Sigmoid colon (tissue), 7 donors: Measurements from ENCODE around the gene UGT1A7. TPM values are rescaled to one million over a fixed set of nuclear protein-coding genes. Genes with fewer than 3 reads are reported as not detected.

Source experiments
- DNase-seq: peaks from one replicate; pipeline ENCODE4 v3.0.0-alpha.2; 2019
- H3K27ac ChIP-seq, 4 donors: fragments of 200-600 bp; sonication (generic); one replicate each; pipeline ENCODE4 v1.5.1; 2016 to 2019; ENCODE audit warnings: mild to moderate bottlenecking in 1 of 4
- H3K27me3 ChIP-seq, 3 donors: fragments of 200-600 bp; sonication (generic); one replicate each; pipeline ENCODE4 v1.5.1; 2019; ENCODE audit warnings: mild to moderate bottlenecking in 1 of 3
- H3K36me3 ChIP-seq, 4 donors: fragments of 200-600 bp; sonication (generic); one replicate each; pipeline ENCODE4 v1.5.1; 2016 to 2019
- H3K4me1 ChIP-seq, 4 donors: fragments of 200-600 bp; sonication (generic); one replicate each; pipeline ENCODE4 v1.5.1; 2017 to 2019
- H3K4me3 ChIP-seq, 4 donors: fragments of 200-600 bp; sonication (generic); one replicate each; pipeline ENCODE4 v1.5.1; 2017 to 2019; ENCODE audit warnings: mild to moderate bottlenecking in 2 of 4, moderate library complexity in 1 of 4
- H3K9me3 ChIP-seq, 4 donors: fragments of 200-600 bp in 3 of 4; sonication (generic) in 3 of 4; one replicate each; pipeline versions ENCODE4 v1.5.1 to v1.6.1; 2013 to 2019
- CTCF ChIP-seq, 4 experiments: fragments of 450-650 bp in 3 of 4; fragments of 200-600 bp in 1 of 4; IDR thresholded peaks; one replicate each; pipeline ENCODE4 v1.5.1; 2016 to 2019; ENCODE audit warnings: antibody characterized with exemption in 4 of 4, mild to moderate bottlenecking in 3 of 4, moderate library complexity in 2 of 4
- EP300 ChIP-seq, 4 donors: sonication (generic); formaldehyde crosslinking; IDR thresholded peaks; one replicate each; pipeline ENCODE4 v1.6.1; 2017; ENCODE audit warnings: antibody characterized with exemption in 4 of 4
- POLR2A ChIP-seq, 2 donors: fragments of 450-650 bp; IDR thresholded peaks; one replicate each; pipeline ENCODE4 v1.6.1; 2016; ENCODE audit warnings: antibody characterized with exemption in 2 of 2, mild to moderate bottlenecking in 2 of 2, moderate library complexity in 2 of 2
- POLR2AphosphoS5 ChIP-seq, 4 donors: sonication (generic); formaldehyde crosslinking; IDR thresholded peaks; one replicate each; pipeline ENCODE4 v1.6.1; 2017; ENCODE audit warnings: antibody characterized with exemption in 4 of 4
- WGBS, 2 donors: extraction: QIAGEN DNeasy Blood & Tissue Kit; methylation state at CpG; one replicate each; pipeline ENCODE4 v1.1.7; 2013; 5-methylcytosine and 5-hydroxymethylcytosine counted together
- intact Hi-C: fragments of 100-400 bp; cut with DNase I; formaldehyde crosslinking; loops from one replicate; pipeline ENCODE4 v1.15.1; 2023
- polyA plus RNA-seq, 3 donors: library from polyadenylated mRNA; stranded (reverse); fragments of 200-250 nt; gene quantifications; one replicate each; pipeline ENCODE4 v1.2.3, GENCODE V29; 2013
- total RNA-seq, 4 donors: library from RNA; depleted of rRNA; stranded (reverse); fragments of >200 nt; gene quantifications; one replicate each; pipeline ENCODE4 v1.1.0, GENCODE V29; 2016
- donor health status: healthy with polysubstance abuse.
- donor health status: Bipolar disorder and iron deficiency.
- donor health status: healthy.

The UGT1A7 gene
- total and polyA plus RNA-seq, 7 donors, result 0.66 TPM; not detected in 6

GRCh38 chr2:233789554-233789953 lies 107.9 kb downstream of the UGT1A7 start:
- DNase-seq, result no peak
- no peaks in the 10 kb centered on the region for H3K27me3 ChIP-seq
- intact Hi-C loops, result no loop called here
- TF ChIP-seq POLR2AphosphoS5 (IDR thresholded peaks at IDR 0.05), result no peak
- TF ChIP-seq EP300 (IDR thresholded peaks at IDR 0.05), result no peak
- no peak for TF ChIP-seq CTCF (IDR thresholded peaks at IDR 0.05)
- TF ChIP-seq POLR2A (IDR thresholded peaks at IDR 0.05), result no peak
- no peaks in the 10 kb centered on the region for H3K9me3 ChIP-seq
- no peaks in the 10 kb centered on the region for H3K36me3 ChIP-seq
- H3K4me3 ChIP-seq, result no peak overlapping the region
- no peak overlapping the region for H3K27ac ChIP-seq
- 94 to 96% methylated on average over 7 of the region's 7 CpGs for WGBS, 2 donors
- no peaks in the 10 kb centered on the region for H3K4me1 ChIP-seq

- DNase-seq, result no peak
- WGBS, 2 donors, result 88 to 93% methylated on average over 18 of the region's 18 CpGs
Measured at GRCh38 chr2:233791151-233791882, 109.6 kb downstream of the UGT1A7 start.

DNA sequence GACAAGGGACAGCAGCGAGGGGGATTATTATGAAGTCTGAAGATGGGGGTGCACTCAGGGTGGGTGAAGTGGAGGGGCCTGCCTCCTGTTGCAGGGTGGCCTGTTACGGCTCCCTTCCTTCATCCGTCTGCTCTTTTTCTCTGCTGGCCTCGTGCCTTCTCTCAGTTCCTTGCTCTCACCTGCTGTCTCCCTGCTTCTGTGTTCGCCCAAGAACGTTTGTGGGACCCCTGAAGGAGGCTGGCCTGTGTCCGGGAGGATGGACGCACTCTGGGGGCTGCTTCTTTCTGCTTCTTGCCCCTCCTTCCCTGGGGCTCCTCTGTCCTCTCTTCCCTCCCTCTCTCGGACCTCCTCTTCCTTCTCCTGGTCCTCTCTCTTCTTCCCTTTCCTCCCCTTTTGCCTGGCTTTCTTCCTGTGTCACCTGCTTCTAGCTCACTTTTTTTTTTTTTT lies 110.2 kb downstream of the UGT1A7 start:
- H3K9me3 ChIP-seq, result no peaks in the 10 kb centered on the region
- H3K27me3 ChIP-seq, result no peaks in the 10 kb centered on the region
- WGBS, 2 donors, result 82 to 88% methylated on average over 9 of the region's 9 CpGs
- H3K27ac ChIP-seq, result no peak overlapping the region
- no peak overlapping the region for H3K4me3 ChIP-seq
- intact Hi-C loops, result no loop called here
- TF ChIP-seq POLR2AphosphoS5 (IDR thresholded peaks at IDR 0.05) (no peak), POLR2A (IDR thresholded peaks at IDR 0.05) (no peak), CTCF (IDR thresholded peaks at IDR 0.05) (no peak), EP300 (IDR thresholded peaks at IDR 0.05) (no peak)
- no peak for DNase-seq
- no peaks in the 10 kb centered on the region for H3K4me1 ChIP-seq
- H3K36me3 ChIP-seq, result no peaks in the 10 kb centered on the region

More at GRCh38 chr2:233791151-233791882, 109.6 kb downstream of the UGT1A7 start:
- Histone ChIP-seq H3K9me3 (no peaks in the 10 kb centered on the region), H3K27ac (no peak overlapping the region), H3K27me3 (no peaks in the 10 kb centered on the region), H3K36me3 (no peaks in the 10 kb centered on the region), H3K4me1 (no peaks in the 10 kb centered on the region), H3K4me3 (no peak overlapping the region)
- intact Hi-C loops, result no loop called here
- no peak for TF ChIP-seq EP300 (IDR thresholded peaks at IDR 0.05)
- no peak for TF ChIP-seq CTCF (IDR thresholded peaks at IDR 0.05)
- no peak for TF ChIP-seq POLR2AphosphoS5 (IDR thresholded peaks at IDR 0.05)
- no peak for TF ChIP-seq POLR2A (IDR thresholded peaks at IDR 0.05)

GRCh38 chr2:233792720-233793119 lies 111.0 kb downstream of the UGT1A7 start:
- intact Hi-C loops, result no loop called here
- WGBS, 2 donors, result 87 to 91% methylated on average over 7 of the region's 7 CpGs
- Histone ChIP-seq H3K36me3 (no peaks in the 10 kb centered on the region), H3K4me3 (no peak overlapping the region), H3K4me1 (no peaks in the 10 kb centered on the region), H3K27me3 (no peaks in the 10 kb centered on the region), H3K9me3 (no peaks in the 10 kb centered on the region), H3K27ac (no peak overlapping the region)
- TF ChIP-seq EP300 (IDR thresholded peaks at IDR 0.05) (no peak), POLR2A (IDR thresholded peaks at IDR 0.05) (no peak), CTCF (IDR thresholded peaks at IDR 0.05) (no peak), POLR2AphosphoS5 (IDR thresholded peaks at IDR 0.05) (no peak)
- DNase-seq, result no peak
